Measurements from ENCODE around the gene LGALS3BP. TPM values are rescaled to one million over a fixed set of nuclear protein-coding genes. Genes with fewer than 3 reads are reported as not detected.
"Not testable (repeated sequence)": the region's sequence is repeated elsewhere in the genome, so short reads cannot be mapped to it uniquely, and the experiment has no call there.

The LGALS3BP gene
- total RNA-seq, 1 experiment from 2014 or later = 288 TPM

- no peak for DNase-seq (ENCODE audit: low read depth)
Observed at GRCh38 chr17:78963378-78963777, 16.3 kb downstream of the LGALS3BP start.

GRCh38 chr17:78962984-78963348, 16.8 kb downstream of the LGALS3BP start:
- DNase-seq (ENCODE audit: low read depth) = not testable (repeated sequence)

DNA sequence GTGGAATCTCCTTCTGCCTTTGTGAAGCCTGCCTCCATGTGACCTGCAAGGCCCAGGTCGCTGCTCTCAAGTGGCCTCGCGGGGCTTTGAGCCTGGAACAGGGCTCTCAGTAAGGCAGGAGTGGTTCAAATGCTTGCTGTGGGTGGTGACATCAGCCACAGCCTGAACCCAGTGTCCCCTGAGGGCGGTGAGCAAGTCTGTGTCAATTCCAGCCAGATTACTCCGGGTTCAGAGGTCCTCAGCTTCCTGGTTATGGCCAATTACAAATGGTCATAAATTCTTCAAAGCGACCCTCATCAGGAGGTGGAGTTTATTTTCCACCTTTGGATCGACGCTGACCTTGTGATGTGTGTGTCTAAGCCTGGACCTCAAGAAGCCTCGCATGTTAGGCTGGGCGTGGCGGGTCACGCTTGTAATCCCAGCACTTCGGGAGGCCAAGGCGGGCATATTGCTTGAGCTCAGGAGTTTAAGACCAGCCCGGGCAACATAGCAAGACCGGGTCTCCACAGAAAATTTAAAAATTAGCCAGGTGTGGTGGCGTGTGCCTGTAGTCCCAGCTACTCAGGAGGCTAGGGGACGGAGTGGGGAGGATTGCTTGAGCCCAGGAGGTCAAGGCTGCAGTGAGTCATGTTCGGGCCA, 17.3 kb downstream of the LGALS3BP start:
- peak; percentile 66 for DNase-seq (ENCODE audit: low read depth)

- no peak for DNase-seq (ENCODE audit: low read depth)
Observed at GRCh38 chr17:78961571-78961970, 18.2 kb downstream of the LGALS3BP start.

DNA sequence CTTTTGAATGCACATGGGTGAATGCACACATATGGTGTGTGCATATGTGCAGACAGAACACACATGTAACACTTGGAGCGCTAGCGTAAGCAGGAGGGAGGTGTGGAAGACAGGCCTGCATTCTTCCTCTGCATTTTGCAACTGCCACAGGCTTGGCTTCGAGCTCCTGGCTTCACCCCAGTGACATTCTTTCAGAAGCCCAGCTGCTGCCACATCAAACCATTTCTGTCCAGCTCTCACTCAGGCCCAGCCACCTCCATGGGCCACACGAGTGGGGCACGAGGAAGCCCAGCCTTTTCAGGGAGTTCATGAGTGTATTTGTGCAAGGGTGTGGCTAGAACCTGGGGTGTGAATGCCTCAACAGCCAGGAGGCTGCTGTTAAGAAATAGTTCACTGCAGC, 18.8 kb downstream of the LGALS3BP start:
- no peak for DNase-seq (ENCODE audit: low read depth)

DNA sequence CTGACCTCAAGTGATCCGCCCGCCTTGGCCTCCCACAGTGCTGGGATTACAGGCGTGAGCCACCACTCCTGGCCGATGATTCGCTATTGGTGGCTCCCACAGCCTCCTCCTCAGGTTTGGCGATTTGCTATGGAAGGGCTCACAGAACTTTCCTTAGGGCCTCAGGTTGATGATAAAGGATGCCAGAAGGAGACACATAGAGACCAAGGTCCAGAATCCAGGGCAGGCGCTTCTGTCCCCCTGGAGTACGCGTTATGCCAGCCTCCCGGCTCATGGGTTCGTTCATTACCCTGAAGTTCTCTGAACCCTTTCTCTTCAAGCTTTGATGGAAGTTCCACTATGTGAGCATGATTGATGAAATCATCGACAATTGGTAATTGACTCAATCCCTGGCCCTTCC, 19.9 kb downstream of the LGALS3BP start:
- DNase-seq (ENCODE audit: low read depth) = no peak

DNA sequence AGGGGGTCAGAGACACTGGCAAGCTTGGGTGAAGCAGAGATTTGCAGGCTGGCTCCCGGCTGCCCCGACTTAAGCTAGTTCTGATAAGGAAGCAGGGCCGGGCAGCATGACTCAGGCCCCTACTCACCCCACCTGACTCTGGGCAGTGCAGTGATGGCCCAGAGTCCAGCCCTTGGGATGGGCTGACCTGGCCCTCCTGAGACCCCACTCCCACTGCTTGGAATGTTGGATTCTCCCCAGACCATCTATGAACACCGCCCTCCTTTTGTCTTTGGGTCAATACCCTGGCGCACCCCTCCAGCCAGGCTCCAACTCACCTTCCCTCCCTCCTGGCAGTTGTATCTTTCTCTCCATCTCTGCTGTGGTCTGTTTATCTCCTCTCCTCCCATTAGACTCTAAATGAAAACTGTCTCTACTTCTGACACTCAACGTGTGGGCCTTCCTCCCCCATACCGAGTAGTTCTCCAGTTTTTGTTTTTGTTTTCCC, 21.0 kb downstream of the LGALS3BP start:
- peak; percentile 69 for DNase-seq (ENCODE audit: low read depth)

DNA sequence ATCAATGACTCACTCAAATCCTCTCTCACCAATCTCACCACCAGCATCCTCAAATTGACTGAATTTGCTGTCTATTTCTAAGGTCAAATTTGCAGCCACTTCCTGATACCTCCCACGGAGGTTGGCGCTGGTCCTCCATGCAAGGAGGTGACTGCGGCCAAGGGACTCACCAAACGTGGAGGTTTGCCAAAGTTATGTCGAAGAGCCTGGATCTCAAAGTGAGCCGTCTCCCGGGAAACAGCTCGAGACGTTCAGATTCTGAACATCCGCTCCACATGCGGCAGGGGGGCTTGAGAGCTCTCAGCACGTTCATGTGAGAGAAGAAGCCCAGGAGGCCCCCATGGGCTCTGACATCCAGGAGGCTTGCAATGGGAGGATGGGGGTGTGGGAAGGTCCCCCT, 22.6 kb downstream of the LGALS3BP start:
- DNase-seq (ENCODE audit: low read depth) = peak; percentile 87

GRCh38 chr17:78956254-78956653, 23.5 kb downstream of the LGALS3BP start:
- peak; percentile 32 for DNase-seq (ENCODE audit: low read depth)

DNA sequence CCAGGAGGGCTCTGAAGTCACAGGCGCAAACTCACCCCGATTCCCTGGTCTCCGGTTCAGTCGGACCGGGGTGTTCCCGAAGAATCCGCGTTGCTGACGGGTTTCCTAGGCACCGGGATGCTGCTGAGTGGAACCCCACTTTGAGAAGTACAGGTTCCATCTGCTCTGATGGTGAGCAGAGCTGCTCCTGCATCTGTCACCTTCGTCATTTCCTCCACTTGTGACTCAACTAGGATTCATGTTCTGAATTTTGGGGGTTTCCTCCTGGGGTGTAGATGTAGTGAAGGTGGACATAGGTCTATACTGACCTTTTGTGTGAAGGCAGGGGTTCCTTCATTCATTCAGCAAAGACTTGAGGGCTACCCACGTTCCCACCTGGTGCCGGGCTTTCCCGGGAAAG, 25.0 kb downstream of the LGALS3BP start:
- no peak for DNase-seq (ENCODE audit: low read depth)

DNA sequence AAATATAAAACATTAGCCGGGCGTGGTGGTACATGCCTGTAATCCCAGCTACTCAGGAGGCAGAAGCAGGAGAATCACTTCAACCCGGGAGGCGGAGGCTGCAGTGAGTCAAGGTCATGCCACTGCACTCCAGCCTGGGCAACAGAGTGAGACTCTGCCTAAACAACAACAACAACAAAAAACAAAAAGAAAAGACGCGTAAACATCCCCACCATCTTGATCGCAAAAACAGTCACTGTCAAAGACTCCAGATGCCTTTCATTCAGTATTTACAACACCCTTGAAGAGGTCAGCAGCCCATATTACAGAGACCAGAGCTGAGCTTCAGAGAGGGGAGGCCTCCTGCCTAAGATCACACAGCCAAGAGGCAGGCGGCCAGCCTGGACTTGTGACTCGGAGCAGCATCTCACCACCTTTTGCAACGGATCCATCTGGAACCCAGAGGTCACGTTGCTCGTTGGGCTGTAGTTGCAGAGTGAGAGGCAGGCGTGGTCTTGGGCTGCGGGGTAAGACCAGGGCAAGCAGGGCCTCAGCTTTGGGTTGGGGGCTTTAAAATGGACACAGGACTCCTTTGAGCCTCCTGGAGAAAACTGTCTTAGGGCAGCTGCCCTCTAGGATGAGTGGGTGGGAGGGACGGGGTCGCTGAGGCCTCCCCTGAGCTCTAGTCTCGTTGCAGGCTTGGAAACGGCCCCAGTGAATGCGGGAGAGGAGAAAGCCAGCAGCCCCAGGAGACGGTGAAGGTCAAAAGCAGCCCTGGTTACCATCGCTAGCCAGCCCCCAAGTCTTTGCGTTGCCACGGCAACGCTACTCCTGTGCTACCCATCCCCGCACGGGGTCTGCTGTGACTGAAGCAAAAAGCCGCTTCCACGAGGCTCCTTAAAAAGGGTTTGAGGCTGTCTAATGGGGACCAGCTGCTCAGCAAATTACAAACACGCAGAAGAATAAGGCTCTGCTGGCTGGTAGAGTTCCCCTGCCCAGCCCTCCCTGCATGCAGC, 26.1 kb downstream of the LGALS3BP start:
- no peak for DNase-seq (ENCODE audit: low read depth)

- no peak for DNase-seq (ENCODE audit: low read depth)
Observed at GRCh38 chr17:78952706-78953105, 27.0 kb downstream of the LGALS3BP start.

DNA sequence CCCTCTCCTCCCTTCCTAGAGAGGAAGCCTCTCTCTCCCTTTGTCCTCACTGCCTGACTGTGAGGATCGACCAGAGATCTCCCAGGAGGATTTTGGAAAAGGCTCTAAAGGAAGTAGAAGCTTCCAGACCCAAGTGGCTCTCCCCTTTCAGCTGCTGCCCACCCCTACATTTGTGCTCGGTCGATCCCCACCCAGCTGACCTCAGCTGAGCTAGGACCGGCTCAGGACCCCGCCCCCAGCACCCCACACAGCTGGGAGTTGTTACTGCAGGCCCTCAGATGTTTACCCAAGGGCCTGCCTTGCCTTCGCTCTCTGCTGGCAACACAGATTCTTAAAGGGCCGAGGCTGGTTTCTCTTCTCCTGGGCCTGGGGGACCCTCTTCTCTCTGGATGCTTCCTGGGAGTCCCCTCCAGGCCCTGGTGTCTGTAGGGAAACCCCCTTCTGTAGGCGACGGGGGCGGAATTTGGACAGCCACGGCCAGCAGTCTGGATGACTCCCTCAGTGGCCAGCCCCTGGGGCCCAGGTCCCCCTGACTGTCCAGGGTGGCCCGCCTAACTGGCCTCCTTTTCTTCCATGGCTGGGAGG, 27.7 kb downstream of the LGALS3BP start:
- DNase-seq (ENCODE audit: low read depth) = no peak

- no peak for DNase-seq (ENCODE audit: low read depth)
Observed at GRCh38 chr17:78950870-78951269, 28.9 kb downstream of the LGALS3BP start.

- peak; percentile 65 for DNase-seq (ENCODE audit: low read depth)
Observed at GRCh38 chr17:78947235-78948149, 32.2 kb downstream of the LGALS3BP start.

GRCh38 chr17:78946631-78947030, 33.1 kb downstream of the LGALS3BP start:
- DNase-seq (ENCODE audit: low read depth) = no peak

GRCh38 chr17:78946131-78946530, 33.6 kb downstream of the LGALS3BP start:
- no peak for DNase-seq (ENCODE audit: low read depth)

GRCh38 chr17:78945455-78945854, 34.3 kb downstream of the LGALS3BP start:
- not testable (repeated sequence) for DNase-seq (ENCODE audit: low read depth)

DNA sequence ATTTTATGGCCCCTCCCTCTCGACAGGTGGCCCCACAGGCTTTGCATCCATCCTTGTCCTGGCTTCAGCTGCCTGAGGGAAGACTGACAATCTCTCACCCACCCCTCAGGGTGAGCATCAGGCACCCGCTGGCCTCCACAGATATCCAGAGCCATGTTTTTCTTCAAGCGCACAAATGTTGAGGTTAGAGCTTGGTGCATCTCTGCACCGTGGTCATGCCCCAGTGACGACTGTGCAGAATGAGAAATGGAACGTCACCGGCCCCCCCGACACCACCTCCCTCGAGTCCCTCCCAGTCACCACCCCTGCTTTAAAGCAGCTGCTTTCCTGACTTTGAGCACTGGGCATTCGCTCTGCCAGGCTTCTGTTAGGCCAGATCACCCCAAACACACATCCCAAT, 34.8 kb downstream of the LGALS3BP start:
- DNase-seq (ENCODE audit: low read depth) = no peak

DNA sequence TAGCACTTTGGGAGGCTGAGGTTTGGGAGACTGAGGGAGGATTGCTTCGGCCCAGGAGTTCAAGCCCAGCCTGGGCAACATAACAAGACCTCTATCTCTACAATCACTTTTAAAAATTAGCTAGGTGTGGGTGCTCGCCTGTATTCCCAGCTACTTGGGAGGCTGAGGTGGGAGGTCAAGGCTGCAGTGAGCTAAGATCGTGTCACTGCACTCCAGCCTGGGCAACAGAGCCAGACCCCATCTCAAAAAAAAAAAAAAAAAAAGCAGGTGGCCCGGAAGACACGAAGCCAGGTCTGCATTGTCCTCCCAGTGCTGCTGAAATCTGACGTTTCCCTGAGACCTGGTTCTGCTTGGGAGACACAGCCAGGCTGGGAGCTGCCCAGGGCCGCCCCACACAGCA, 35.7 kb downstream of the LGALS3BP start:
- DNase-seq (ENCODE audit: low read depth) = no peak

DNA sequence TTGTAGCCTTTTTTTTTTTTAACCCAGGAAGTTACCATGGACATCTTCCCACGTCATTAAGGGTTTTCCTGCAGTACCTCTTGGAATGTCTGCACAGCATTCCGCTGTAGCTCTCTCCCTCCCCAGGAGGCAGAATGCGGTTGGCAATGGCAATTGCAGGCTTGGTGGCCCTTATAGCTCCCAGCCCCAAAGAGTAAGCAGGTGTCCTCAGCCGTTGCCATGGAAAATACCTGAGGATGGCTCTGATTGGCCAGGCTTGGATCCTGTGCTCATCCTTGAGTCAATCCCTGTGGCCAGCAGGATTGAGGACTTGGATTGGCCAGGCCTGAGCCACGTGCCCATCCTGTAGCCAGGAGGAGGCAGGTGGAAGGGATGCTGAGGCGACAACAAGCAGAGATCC, 39.0 kb downstream of the LGALS3BP start:
- DNase-seq (ENCODE audit: low read depth) = peak; percentile 67
